ENCODE results near the gene DLG2.

DNA sequence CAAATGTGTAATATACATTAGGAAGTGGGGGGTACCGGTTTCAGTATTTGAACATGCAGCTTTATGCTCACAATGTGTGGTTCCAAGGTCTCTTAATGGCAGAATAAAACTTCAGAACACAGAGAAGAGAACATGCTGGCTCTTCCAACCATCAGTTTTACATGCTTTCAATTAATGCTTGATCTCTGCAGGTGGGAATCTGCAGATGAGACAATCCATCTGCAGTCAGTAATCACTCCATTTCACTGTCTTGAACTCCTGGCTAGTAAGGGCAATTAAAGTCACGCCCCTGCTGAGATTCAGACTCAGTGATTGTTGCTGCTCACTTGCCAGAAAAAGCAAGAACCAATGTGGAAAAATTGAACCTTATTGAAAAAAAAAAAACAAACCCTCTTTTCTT is 945.7 kb downstream of the DLG2 start:
- TF ChIP-seq, protein P1, sequence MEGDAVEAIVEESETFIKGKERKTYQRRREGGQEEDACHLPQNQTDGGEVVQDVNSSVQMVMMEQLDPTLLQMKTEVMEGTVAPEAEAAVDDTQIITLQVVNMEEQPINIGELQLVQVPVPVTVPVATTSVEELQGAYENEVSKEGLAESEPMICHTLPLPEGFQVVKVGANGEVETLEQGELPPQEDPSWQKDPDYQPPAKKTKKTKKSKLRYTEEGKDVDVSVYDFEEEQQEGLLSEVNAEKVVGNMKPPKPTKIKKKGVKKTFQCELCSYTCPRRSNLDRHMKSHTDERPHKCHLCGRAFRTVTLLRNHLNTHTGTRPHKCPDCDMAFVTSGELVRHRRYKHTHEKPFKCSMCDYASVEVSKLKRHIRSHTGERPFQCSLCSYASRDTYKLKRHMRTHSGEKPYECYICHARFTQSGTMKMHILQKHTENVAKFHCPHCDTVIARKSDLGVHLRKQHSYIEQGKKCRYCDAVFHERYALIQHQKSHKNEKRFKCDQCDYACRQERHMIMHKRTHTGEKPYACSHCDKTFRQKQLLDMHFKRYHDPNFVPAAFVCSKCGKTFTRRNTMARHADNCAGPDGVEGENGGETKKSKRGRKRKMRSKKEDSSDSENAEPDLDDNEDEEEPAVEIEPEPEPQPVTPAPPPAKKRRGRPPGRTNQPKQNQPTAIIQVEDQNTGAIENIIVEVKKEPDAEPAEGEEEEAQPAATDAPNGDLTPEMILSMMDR (conservative IDR thresholded peaks at IDR 0.05 in 1 of 2, IDR thresholded peaks at IDR 0.05 in 1 of 2; ENCODE audit: extremely low read depth in 1 of 2, insufficient read depth in 1 of 2, low read depth in 1 of 2, low read length in 2 of 2), result no peak
- TF ChIP-seq EZH2 (IDR thresholded peaks at IDR 0.05; ENCODE audit: borderline replicate concordance, low read length), result no peak
